GM13977 (cell line): ENCODE measurements around the gene NARF.

ENCODE experiments used
- DNase-seq: peaks from one replicate; pipeline ENCODE4 v3.0.0; 2012; ENCODE audit warnings: low spot score
- CTCF ChIP-seq: IDR thresholded peaks from 2 replicates; pipeline ENCODE4 v1.5.1; 2012; ENCODE audit warnings: mild to moderate bottlenecking, control low read depth; ENCODE audit not compliant: insufficient read depth; ENCODE audit errors: extremely low read depth, missing control alignments
- in situ Hi-C: fragments of 300-500 bp; cut with MboI; formaldehyde crosslinking; loops from one replicate; pipeline ENCODE4 v1.12.0; 2022; ENCODE audit warnings: low sequenced_read_pairs, low pct_unique_long_range_greater_than_20kb, mixed read lengths, inconsistent platforms; ENCODE audit not compliant: unreplicated experiment

NARF gene

GRCh38 chr17:82438401-82439193 is 19.9 kb upstream of the NARF start:
- DNase-seq, result no peak
- in situ Hi-C loops, result no loop called here
- TF ChIP-seq CTCF, result no peak

- no peak for DNase-seq
- TF ChIP-seq CTCF, result no peak
- in situ Hi-C loops, result no loop called here
These were observed 19.2 kb upstream of the NARF start for GRCh38 chr17:82439194-82439828.

GRCh38 chr17:82439829-82440365 is 18.6 kb upstream of the NARF start:
- TF ChIP-seq CTCF, result no peak
- in situ Hi-C loops, result no loop called here
- DNase-seq, result no peak

GRCh38 chr17:82440469-82440981 is 18.0 kb upstream of the NARF start:
- in situ Hi-C loops, result no loop called here
- no peak for TF ChIP-seq CTCF
- DNase-seq, result peak; percentile 54

GRCh38 chr17:82440991-82441627 is 17.4 kb upstream of the NARF start:
- TF ChIP-seq CTCF, result no peak
- in situ Hi-C loops, result no loop called here
- no peak for DNase-seq

GRCh38 chr17:82441691-82442487 is 16.7 kb upstream of the NARF start:
- no peak for DNase-seq
- in situ Hi-C loops, result no loop called here
- TF ChIP-seq CTCF, result no peak
